Fibroblast of the conjunctiva (primary cell): ENCODE measurements around the gene FHL1.
"Not testable (repeated sequence)": the region's sequence is repeated elsewhere in the genome, so short reads cannot be mapped to it uniquely, and the experiment has no call there.

Experiments used
- DNase-seq: peaks from one replicate; pipeline ENCODE4 v3.0.0-alpha.2; 2010; ENCODE audit warnings: low read depth

Gene FHL1

DNA sequence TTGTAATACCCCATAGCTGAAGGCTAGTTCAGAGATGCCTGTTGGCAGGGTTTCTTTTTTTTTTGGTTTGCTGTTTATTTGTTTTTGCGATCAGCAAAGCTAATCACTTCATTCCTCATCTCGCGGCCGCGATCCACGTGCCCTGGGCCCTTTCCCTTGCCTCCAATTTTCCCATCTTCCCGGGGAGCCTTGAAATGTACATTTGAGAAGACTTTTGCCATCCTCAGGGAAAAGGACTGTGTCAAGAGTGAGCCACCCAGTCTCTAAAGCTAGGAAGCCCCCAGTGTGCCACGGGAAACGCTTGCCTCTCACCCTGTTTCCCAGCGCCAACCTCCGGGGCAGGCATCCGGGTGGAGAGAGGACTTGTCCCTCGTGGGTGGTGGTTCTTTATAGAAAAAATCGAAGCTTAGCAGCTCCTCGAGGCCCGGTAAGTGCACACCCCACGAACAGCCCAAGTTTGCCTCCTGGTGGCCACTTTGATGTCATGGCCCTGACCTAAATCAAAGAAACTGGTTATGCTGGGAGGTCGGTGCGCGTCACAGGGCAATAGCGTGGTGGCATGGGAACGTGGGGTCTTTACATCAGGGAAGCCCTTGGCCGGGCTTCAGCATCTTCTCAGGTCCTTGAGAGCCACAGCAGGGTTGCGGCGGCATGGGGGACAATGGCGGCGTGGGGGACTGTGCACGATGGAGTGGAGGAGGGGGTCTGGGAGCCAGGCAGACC lies 61.8 kb downstream of the FHL1 start:
- no peak for DNase-seq

- no peak for DNase-seq
Measured at GRCh38 chrX:136209751-136210150, 62.4 kb downstream of the FHL1 start.

- DNase-seq: no peak
Measured at GRCh38 chrX:136210243-136210642, 62.9 kb downstream of the FHL1 start.

DNA sequence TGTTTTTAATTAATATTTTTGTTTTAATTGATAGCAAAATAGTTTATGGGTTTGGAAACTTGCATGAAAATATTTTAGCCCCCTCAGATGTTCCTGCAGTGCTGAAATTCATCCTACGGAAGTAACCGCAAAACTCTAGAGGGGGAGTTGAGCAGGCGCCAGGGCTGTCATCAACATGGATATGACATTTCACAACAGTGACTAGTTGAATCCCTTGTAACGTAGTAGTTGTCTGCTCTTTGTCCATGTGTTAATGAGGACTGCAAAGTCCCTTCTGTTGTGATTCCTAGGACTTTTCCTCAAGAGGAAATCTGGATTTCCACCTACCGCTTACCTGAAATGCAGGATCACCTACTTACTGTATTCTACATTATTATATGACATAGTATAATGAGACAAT lies 63.5 kb downstream of the FHL1 start:
- DNase-seq: no peak

GRCh38 chrX:136211766-136212556 lies 64.6 kb downstream of the FHL1 start:
- no peak for DNase-seq

DNA sequence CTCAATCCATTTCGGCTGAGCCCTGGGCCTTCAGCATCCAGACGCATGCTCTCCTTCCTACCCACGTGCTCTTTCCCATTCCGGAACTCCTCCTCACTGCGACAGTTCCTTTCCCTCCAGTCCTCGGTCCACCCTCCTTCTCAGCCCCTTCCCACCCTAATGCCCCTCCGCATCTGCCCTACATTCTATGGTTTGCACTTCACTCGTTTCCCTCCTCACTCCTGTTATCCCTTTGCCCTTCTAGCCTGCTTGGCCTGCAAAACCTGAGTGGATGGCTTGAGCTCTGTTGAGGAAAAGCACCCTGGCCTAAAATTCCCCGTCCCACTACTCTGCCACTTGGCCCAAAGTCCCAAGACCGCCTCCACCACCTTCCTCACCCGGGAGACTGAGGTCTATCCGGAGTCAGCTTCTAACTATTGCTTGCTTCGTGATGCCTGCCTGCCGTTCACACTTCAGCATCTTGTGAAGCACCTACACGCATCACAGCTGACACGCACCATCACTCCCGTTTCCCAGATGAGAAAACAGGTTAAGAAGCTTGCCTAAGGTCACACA lies 65.3 kb downstream of the FHL1 start:
- DNase-seq: no peak

GRCh38 chrX:136214551-136214950 lies 67.2 kb downstream of the FHL1 start:
- peak; percentile 70 for DNase-seq

GRCh38 chrX:136215559-136215958 lies 68.2 kb downstream of the FHL1 start:
- no peak for DNase-seq

GRCh38 chrX:136219893-136220292 lies 72.6 kb downstream of the FHL1 start:
- no peak for DNase-seq

- DNase-seq: no peak
Measured at GRCh38 chrX:136220540-136220939, 73.2 kb downstream of the FHL1 start.

DNA sequence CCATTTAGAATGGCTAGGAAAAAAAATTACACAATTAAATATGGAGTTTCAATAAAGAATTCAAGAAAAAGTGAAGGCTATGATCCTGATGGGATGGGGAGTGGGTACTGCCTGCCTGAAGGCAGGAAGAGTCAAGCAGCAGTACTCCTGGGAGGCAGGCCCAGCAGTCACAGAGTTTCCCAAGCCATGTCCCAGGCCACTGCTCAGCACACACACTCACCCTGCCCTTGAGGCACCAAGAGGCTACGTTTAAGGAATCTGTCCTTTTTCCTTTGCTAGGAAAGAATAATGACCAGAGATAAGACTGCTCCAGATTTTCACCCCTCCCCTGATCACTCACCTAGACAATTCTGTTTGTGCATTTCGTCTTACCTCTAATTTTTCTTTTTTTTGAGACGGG lies 73.6 kb downstream of the FHL1 start:
- DNase-seq: no peak

- no peak for DNase-seq
Measured at GRCh38 chrX:136221851-136222513, 74.6 kb downstream of the FHL1 start.

DNA sequence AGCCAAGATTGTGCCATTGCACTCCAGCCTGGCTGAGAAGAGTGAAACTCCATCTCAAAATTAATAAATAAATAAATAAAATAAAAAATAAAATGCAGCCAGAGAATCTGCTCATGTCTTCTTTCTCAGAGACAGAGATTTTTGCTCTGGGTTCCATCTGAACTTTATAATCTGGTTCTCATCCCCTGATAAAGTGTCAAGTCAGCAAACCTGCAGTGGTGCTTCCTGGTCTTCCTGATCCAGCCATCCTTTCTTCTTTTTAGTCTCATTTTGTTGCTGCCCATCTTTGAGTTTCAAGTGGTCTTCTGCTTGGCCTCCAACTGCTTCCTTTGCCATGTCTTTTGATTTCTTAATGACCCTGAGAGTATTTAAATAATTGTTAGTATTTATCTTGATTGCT lies 79.7 kb downstream of the FHL1 start:
- no peak for DNase-seq

GRCh38 chrX:136227948-136228838 lies 80.9 kb downstream of the FHL1 start:
- DNase-seq: no peak

DNA sequence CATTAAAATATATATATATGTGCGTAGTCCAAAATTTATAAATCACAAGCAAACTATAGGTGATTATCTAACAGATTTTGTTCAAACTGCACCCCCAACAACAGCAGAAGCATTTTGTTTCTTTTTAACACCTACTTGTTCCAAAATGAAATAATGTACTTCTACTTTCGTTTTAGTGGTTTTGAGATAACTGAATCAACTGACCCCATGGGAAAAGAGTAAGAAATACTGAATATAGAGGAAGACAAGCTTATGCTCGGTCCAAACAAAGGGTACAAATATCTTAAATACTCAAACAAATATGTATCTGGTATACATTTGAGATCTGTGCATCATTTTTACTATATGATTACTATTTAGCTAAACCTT lies 81.5 kb downstream of the FHL1 start:
- DNase-seq: no peak

DNA sequence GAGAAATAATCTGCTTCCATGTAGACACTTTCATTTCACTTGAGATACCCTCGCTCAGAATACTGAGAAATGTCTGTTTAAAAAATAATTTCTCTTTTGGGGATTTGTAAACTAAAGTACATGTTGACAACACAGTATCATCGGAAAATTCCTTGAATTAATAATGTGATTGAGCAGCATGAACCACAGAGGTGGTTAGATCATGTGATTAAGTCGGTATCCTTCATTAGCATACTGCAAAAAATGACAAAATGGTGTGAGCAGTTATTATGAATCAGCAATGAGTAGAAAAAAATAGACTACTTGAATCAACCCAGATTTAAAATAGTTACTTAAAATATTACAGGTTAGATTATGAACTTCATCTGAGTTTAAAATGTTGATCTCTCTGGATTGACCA lies 89.7 kb downstream of the FHL1 start:
- DNase-seq: no peak

DNA sequence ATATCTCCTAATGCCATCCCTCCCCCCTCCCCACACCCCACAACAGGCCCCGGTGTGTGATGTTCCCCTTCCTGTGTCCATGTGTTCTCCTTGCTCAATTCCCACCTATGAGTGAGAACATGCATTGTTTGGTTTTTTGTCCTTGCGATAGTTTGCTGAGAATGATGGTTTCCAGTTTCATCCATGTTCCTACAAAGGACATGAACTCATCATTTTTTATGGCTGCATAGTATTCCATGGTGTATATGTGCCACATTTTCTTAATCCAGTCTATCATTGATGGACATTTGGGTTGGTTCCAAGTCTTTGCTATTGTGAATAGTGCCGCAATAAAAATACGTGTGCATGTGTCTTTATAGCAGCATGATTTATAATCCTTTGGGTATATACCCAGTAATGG lies 90.5 kb downstream of the FHL1 start:
- DNase-seq: not testable (repeated sequence)

DNA sequence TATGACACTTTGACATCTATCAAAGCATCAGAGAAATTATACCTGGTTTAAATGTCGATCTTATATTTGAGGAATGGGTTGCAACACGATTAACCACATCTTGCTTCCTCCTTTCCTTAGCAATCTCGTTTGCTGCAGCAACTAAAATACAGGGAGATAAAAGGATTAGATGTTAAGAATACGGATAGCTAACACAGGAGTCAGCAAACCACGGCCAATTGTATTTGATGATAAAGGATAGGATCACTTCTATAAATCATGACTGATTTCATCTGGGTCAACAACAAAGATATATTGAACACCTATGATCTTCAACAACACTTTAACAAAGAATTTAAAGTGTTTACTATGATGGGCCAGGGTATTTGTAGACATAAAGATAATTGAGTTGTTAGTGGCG lies 98.9 kb downstream of the FHL1 start:
- no peak for DNase-seq

DNA sequence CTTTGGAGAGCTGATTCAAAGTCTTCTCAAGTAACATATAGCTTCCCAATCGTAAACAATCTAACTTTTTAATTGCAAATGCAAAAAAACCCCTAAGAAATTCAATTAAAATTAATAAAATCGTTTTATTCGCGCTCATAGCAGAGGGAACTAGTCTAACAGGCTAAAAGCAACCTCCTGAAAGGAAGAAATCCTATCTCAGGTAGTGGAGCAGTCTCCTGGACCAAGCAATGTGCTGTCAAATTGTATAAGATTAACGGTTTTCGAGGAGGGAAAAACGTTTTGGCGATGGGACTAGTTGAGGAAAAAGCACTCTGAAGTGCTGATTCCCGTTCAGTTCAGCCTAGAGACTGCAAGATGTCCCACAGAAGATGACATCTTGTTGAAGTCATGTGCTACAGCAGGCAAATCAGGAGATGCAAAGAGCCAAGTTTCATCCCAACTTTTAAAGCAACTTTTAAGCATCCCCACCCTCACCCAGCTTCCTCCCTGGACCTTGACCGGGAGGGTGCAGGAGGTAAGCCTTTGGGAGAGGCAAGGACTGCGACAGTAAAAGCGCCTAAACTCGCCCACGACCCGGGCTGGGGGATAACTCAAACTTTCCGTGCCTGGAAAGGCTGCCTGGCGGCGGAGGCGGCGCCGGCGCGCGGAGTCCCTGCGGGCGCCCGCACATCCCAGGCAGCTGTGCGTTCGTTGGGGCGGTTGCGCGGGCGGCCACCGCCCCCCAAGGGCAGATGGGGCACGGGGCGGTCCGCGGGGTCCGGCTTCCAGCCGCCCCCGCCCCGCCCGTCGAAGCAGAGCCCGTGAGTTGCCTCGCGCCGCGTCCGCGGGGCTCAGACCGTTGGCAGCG lies 103.1 kb downstream of the FHL1 start:
- DNase-seq: no peak

DNA sequence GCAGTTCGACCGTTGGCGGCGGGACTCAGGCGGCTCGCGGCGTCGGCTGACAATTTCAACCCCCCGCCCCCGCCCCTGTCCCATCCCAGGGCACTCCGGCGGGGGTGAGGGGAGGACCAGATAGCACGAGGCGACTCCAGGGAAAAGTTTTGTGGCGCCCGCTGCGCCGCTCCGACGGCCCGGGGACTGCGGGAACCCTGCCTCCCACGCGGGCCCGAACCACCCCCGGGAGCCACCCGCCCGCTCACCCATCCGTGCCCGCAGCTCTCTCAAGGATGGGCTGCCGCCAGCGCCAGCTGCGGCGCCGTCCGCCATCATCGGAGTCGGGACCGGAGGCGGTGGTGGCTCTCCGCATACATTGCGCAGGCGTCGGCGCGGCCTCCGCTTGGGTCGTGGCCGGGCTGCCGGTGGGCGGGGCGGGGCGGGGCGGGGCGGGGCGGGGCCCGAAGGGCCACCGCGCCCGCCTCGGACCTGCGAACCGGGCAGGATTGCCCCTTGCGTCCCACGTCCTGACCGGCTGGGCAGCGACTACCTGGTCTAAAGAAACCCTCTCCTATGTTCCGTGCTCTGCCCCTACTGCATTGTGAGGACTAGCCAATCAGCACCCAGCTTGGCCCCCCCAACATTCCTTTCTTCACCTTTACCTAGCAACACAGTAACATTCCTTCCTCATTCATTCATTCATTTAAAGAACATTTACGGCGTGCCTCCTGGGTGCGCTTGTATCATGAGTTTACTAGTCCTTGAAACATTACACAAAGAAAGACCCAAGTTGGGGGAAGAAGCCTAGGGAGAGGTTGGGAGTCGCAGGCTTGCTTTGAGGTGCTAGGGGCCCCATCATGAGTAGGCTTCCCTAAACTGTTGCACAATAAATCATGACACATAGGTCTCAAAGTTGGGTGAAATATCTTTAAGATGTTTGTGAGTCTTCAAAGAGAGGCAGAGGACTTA lies 104.0 kb downstream of the FHL1 start, which contains the start of gene MAP7D3:
TSS of gene MAP7D3 (minus strand) at position 360 of the 951 bp plus-strand sequence. CDS start at position 318, 42 bp downstream.
- DNase-seq: no peak
